LNCAP (cell line): ENCODE data around the gene SCN2B.

Experiments used
- CTCF ChIP-seq: fragments of 450-650 bp; IDR thresholded peaks from 2 replicates; pipeline ENCODE4 v1.5.1; 2017; ENCODE audit warnings: mild to moderate bottlenecking

SCN2B gene

DNA sequence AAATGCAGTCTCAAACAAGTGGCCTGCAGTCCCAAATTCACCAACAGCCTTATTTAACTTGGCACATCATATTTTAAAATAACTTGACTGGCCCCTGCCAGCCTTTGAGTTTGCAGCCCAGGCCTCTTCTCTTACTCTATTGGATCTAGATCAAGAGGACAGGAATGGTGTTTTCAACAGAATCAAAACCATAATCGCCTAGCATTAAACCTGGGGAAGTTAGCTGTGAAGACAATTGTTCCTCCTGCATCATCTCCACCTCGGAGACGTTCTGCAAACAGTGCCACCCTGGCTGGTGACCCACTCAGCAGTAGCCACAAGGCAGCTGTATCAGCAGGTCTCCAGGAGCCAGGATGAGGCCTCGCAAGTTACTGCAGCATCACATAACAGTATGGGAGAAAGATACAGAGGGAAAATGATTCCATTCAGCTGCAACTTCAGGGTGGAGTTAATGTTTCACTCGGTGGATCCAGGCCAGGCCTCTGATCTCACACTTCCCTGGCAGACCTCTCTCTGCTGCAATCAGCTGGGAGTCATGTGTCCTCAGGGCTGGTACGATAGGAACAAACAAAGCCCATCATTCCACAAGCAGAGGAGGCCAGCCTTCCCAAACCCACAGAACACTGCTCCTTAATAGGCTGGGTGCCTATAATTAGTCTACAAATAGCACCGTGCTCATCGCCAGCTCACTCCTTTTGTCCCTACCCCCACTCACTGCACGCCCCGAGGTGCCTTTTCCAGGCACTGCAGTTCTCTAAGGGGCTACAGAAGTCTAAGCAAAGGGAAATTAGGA, 18.6 kb upstream of the SCN2B start:
- no peak for TF ChIP-seq CTCF

GRCh38 chr11:118193910-118194566, 17.6 kb upstream of the SCN2B start:
- TF ChIP-seq CTCF: no peak

GRCh38 chr11:118186346-118187107, 10.1 kb upstream of the SCN2B start:
- no peak for TF ChIP-seq CTCF

GRCh38 chr11:118184784-118185579, 8.5 kb upstream of the SCN2B start:
- TF ChIP-seq CTCF: no peak

- no peak for TF ChIP-seq CTCF
These were observed 3.9 kb upstream of the SCN2B start for GRCh38 chr11:118180300-118180703.

- TF ChIP-seq CTCF: no peak
These were observed 317 bp upstream of the SCN2B start for GRCh38 chr11:118176778-118177134.
